Upper lobe of left lung (tissue), 6 donors: ENCODE measurements around the gene NLRX1. TPM values are rescaled to one million over a fixed set of nuclear protein-coding genes. Genes with fewer than 3 reads are reported as not detected.

Experiments used
- ATAC-seq, 2 donors: fragments of 200-7000 bp; cut with Tn5 transposase; one replicate each; pipeline ENCODE4 v1.9.1; 2022; ENCODE audit warnings: mild to moderate bottlenecking in 2 of 2, moderate library complexity in 2 of 2; ENCODE audit not compliant: low FRiP score in 2 of 2
- DNase-seq, 2 donors: peaks; one replicate each; pipeline ENCODE4 v3.0.0-alpha.2; 2019 to 2020
- H3K27ac ChIP-seq, 4 donors: fragments of 200-600 bp; sonication (generic); one replicate each; pipeline ENCODE4 v1.5.1; 2016 to 2019
- H3K27me3 ChIP-seq, 4 donors: fragments of 200-600 bp; sonication (generic); one replicate each; pipeline ENCODE4 v1.5.1; 2017 to 2019
- H3K36me3 ChIP-seq, 4 donors: fragments of 200-600 bp; sonication (generic); one replicate each; pipeline ENCODE4 v1.5.1; 2016 to 2019
- H3K4me1 ChIP-seq, 4 donors: fragments of 200-600 bp; sonication (generic); one replicate each; pipeline ENCODE4 v1.5.1; 2018 to 2019
- H3K4me3 ChIP-seq, 4 donors: fragments of 200-600 bp; sonication (generic); one replicate each; pipeline ENCODE4 v1.5.1; 2017 to 2019; ENCODE audit warnings: mild to moderate bottlenecking in 2 of 4, moderate library complexity in 1 of 4
- H3K9me3 ChIP-seq, 4 donors: fragments of 200-600 bp; sonication (generic); one replicate each; pipeline ENCODE4 v1.5.1; 2018 to 2019
- CTCF ChIP-seq, 6 experiments: fragments of 450-650 bp in 4 of 6; fragments of 200-600 bp in 2 of 6; sonication (generic) in 2 of 6; IDR thresholded peaks; one replicate each; pipeline ENCODE4 v1.5.1; 2016 to 2019; ENCODE audit warnings: antibody characterized with exemption in 6 of 6
- EP300 ChIP-seq, 4 donors: sonication (generic); formaldehyde crosslinking; IDR thresholded peaks; one replicate each; pipeline ENCODE4 v1.5.1; 2017; ENCODE audit warnings: antibody characterized with exemption in 4 of 4, control low read depth in 2 of 4
- POLR2A ChIP-seq, 4 donors: fragments of 450-650 bp; IDR thresholded peaks; one replicate each; pipeline ENCODE4 v1.5.1; 2016 to 2017; ENCODE audit warnings: antibody characterized with exemption in 4 of 4, mild to moderate bottlenecking in 2 of 4
- POLR2AphosphoS5 ChIP-seq, 2 donors: sonication (generic); formaldehyde crosslinking; IDR thresholded peaks; one replicate each; pipeline ENCODE4 v1.5.1; 2017; ENCODE audit warnings: antibody characterized with exemption in 2 of 2
- WGBS, 2 donors: methylation state at CpG; one replicate each; pipeline ENCODE4 v1.1.5; 2017 to 2018; 5-methylcytosine and 5-hydroxymethylcytosine counted together
- total RNA-seq, 6 donors: library from RNA; depleted of rRNA in 4 of 6; stranded (reverse); fragments of >200 nt in 4 of 6; gene quantifications; one replicate each; pipeline versions ENCODE4 v1.1.0 to v1.2.1, GENCODE V29; 2016 to 2021
- donor health status: DM: no; HTN: no; CAD: no; lungs with moderate emphysema.
- donor health status: DM: no; HTN: yes; CAD: no; lungs with severe emphysema.

Gene NLRX1
- total RNA-seq, 6 donors from 2014 or later = 13.1 to 34.5 (median 20.2) TPM

GRCh38 chr11:119152604-119153003 is 15.9 kb upstream of the NLRX1 start:
- H3K4me1 ChIP-seq = peaks cover 12 to 18% (median 16%) of the 10 kb centered on the region in 4 donors
- no peak for ATAC-seq
- H3K9me3 ChIP-seq = no peaks in the 10 kb centered on the region
- H3K36me3 ChIP-seq = no peaks in the 10 kb centered on the region
- peaks cover 0 to 23% (median 13%) of the 10 kb centered on the region in 4 donors for H3K27me3 ChIP-seq
- WGBS, 2 donors = 92 to 94% methylated on average over 4 of the region's 4 CpGs
- no peak overlapping the region for H3K4me3 ChIP-seq
- TF ChIP-seq CTCF (IDR thresholded peaks at IDR 0.05) (no peak), POLR2AphosphoS5 (IDR thresholded peaks at IDR 0.05) (no peak), POLR2A (IDR thresholded peaks at IDR 0.05) (no peak), EP300 (IDR thresholded peaks at IDR 0.05) (no peak)
- no peak for DNase-seq
- no peak overlapping the region for H3K27ac ChIP-seq

GRCh38 chr11:119153049-119153818 is 15.3 kb upstream of the NLRX1 start:
- DNase-seq (no peak), ATAC-seq (no peak)
- peaks cover 0 to 20% (median 13%) of the 10 kb centered on the region in 4 donors for H3K27me3 ChIP-seq
- no peak overlapping the region for H3K4me3 ChIP-seq
- peaks cover 12 to 17% (median 16%) of the 10 kb centered on the region in 4 donors for H3K4me1 ChIP-seq
- H3K9me3 ChIP-seq = no peaks in the 10 kb centered on the region
- TF ChIP-seq POLR2A (IDR thresholded peaks at IDR 0.05) (no peak), POLR2AphosphoS5 (IDR thresholded peaks at IDR 0.05) (no peak), CTCF (IDR thresholded peaks at IDR 0.05) (no peak), EP300 (IDR thresholded peaks at IDR 0.05) (no peak)
- H3K36me3 ChIP-seq = no peaks in the 10 kb centered on the region
- WGBS, 2 donors = 83 to 89% methylated on average over 5 to 9 of the region's 9 CpGs
- H3K27ac ChIP-seq = no peak overlapping the region

GRCh38 chr11:119154178-119154577 is 14.3 kb upstream of the NLRX1 start:
- 96 to 100% methylated on average over 6 of the region's 6 CpGs for WGBS, 2 donors
- no peak for DNase-seq
- TF ChIP-seq POLR2AphosphoS5 (IDR thresholded peaks at IDR 0.05) (no peak), CTCF (IDR thresholded peaks at IDR 0.05) (no peak), POLR2A (IDR thresholded peaks at IDR 0.05) (no peak), EP300 (IDR thresholded peaks at IDR 0.05) (no peak)
- no peak for ATAC-seq
- Histone ChIP-seq H3K36me3 (no peaks in the 10 kb centered on the region), H3K4me1 (peaks cover 6 to 9% (median 8%) of the 10 kb centered on the region in 4 donors), H3K27ac (no peak overlapping the region), H3K4me3 (no peak overlapping the region), H3K27me3 (peaks cover 0 to 11% (median 9%) of the 10 kb centered on the region in 4 donors), H3K9me3 (no peaks in the 10 kb centered on the region)

- TF ChIP-seq POLR2A (IDR thresholded peaks at IDR 0.05) = no peak
- TF ChIP-seq CTCF (IDR thresholded peaks at IDR 0.05) = peak in 1 of 6 experiments; percentile 13
- no peak for ATAC-seq
Observed at GRCh38 chr11:119155733-119156492, 12.6 kb upstream of the NLRX1 start.

More at GRCh38 chr11:119155733-119156492, 12.6 kb upstream of the NLRX1 start:
- Histone ChIP-seq H3K9me3 (no peaks in the 10 kb centered on the region), H3K27me3 (no peaks in the 10 kb centered on the region), H3K4me3 (no peak overlapping the region), H3K36me3 (no peaks in the 10 kb centered on the region), H3K4me1 (no peaks in the 10 kb centered on the region), H3K27ac (no peak overlapping the region)
- 47 to 52% methylated on average over 8 of the region's 8 CpGs for WGBS, 2 donors
- DNase-seq = no peak
